Activated T-cell treated with anti-CD3 and anti-CD28 coated beads for 24 hours (primary cell): ENCODE results near the gene ZDHHC1.
A peak's percentile ranks its signal among the peaks of the same experiment; 100 is the strongest.

ENCODE experiments used
- DNase-seq: peaks from one replicate; pipeline ENCODE4 v3.0.0-alpha.2; 2020; ENCODE audit warnings: low read depth

Gene ZDHHC1

DNA sequence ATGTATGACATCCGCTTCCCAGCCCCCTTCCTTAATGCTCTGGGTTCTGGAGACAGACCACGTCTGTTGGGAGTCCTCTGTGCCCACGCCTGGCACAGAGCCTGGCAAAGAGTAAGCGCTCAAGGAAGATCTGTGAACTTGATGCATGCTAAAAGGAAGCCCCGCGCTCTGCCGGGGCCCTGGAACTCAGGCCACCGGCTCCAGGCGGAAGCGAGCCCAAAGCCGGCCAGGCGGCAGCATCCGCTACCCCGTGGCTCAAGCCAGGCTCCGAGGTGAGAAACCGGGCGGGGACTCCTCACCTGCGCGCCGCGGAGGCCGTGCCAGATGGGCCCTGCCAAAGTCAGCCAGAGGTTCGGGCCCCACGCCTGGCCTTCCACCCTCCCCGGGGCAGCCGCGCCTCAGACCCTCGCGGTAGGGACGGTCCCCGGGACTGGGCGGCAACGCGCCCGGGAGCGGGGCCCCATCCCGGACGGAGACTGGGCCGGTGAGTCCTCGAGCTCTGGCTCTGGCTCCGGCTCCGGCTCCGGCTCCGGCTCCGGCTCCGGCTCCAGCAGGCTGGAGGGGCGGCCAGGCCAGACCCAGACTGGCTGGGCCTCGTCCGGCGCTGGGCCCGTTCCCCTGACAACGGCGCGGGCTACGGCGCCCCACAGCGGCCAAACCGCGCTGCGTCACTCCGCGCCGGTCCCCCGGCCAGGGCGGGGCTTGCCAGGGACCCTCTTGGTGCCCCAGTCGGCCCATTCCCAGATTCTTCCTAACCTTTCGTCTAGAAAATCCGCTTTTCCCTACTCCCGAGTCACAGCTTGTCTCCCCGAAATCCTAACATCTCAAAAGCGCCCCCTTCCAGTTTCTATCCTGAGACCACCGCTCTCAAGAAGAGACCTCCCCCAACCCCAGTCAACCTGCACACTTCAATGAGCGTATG lies at the start of gene ZDHHC1:
Gene ZDHHC1, minus strand, starts transcription at position 606 of the 922 bp plus-strand sequence. CDS start 8,702 bp downstream, outside the sequence.
- DNase-seq: peak; percentile 32

DNA sequence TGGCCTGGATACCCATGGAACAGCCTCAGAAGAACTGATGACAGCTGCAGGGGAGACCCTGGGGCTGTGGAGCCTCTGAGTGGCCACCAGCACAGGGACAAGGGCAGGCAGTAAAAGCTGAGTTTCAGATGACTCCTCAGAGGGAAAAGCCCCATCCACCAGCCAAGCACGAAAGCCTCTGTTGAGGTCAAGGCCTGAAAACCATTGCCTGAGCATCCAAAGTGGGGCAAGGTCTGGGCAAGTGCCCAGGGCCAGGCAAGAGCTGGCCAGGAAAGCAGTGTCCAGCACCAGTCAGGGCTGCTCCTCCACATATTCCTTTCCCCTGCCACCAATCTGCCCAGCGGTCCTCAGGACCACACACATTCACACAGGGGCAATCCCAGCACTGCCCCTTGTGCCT lies 48.3 kb upstream of the ZDHHC1 start:
- DNase-seq: no peak

GRCh38 chr16:67463691-67464090 lies 47.4 kb upstream of the ZDHHC1 start:
- no peak for DNase-seq

- DNase-seq: no peak
Measured at GRCh38 chr16:67463059-67463458, 46.8 kb upstream of the ZDHHC1 start.

DNA sequence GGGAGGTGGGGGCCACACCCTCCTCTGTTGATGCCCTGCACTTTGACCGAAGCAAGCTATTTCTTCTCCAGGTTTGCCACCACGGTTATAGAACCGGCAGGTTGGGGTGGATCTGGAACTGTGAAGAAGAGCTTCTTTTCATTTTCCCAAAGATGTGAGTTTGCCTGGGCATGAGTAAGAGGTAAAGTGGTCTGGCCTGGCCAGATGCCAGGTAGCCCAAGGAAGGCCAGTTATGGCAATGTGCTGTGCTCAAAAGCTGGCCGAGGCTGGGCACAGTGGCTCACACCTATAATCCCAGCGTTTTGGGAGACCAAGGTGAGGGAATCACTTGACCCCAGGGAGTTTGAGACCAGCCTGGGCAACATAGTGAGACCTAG lies 46.0 kb upstream of the ZDHHC1 start:
- no peak for DNase-seq

DNA sequence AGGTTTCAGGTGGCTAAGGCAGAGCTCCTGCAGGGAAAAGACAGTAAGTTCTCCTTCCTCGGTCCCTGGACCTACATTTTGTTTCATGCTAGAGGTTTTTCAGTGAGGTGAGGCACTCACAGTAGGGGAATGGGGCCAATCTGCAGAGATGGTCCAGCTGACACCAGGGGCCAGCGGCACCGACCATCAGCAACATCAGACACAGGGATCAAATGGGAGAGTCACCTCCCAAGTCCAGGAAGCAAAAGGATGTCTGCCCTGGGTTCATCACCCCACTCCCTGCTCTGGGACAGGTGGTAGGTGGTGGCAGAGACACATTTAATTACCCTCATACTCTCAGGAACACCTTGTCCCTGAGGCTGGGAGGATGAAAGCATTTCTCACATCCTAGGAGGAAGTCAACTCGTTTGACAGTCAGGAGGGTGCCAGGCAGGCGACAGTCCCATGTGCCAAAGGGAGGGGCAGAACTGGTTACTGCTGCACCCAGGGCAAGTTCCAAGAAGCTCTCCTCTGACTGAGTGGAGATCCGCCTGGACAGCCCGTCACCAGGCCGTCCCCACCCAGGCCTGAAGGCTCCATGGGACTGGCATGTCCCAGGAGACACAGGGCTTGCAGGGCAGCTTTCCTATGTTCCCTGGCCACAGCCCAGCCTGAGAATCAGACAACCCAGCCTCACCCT lies 45.5 kb upstream of the ZDHHC1 start:
- DNase-seq: no peak

GRCh38 chr16:67460961-67461360 lies 44.7 kb upstream of the ZDHHC1 start:
- no peak for DNase-seq

DNA sequence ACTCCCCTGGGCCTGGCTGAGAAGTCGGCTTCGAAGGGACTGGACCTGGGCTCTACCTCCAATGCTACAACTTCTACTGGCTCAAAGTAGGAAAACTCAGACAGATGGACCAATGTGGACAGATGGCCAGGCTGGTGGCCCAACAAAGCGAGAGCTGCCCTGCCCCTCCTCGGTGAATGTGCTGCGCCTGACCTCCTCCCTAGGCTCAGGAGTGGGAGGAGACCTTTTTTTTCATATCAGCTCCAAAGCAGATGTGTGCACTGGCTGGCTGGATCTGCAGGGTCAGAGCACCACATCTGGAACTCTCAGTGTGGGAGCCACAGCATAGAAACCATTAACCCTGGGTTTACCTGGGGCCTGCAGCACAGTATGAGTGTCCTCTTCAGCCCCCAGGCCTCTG lies 43.9 kb upstream of the ZDHHC1 start:
- DNase-seq: no peak

DNA sequence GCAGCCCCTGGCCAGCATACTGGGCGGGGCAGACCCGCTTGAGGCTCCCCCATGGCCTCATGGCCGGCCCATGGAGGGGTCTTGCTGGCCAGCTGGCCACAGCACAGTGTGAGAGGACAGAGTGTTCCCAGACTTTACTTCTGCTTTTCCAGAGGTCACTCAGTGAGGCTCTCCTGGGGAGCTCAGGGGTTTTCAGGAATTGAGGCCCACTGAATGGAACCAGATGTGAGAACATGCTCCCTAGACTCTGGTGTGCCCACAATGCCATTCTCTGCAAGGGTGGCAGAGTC lies 43.5 kb upstream of the ZDHHC1 start:
- DNase-seq: no peak

GRCh38 chr16:67459066-67459860 lies 43.0 kb upstream of the ZDHHC1 start:
- DNase-seq: no peak

GRCh38 chr16:67458121-67458641 lies 41.9 kb upstream of the ZDHHC1 start:
- DNase-seq: no peak

DNA sequence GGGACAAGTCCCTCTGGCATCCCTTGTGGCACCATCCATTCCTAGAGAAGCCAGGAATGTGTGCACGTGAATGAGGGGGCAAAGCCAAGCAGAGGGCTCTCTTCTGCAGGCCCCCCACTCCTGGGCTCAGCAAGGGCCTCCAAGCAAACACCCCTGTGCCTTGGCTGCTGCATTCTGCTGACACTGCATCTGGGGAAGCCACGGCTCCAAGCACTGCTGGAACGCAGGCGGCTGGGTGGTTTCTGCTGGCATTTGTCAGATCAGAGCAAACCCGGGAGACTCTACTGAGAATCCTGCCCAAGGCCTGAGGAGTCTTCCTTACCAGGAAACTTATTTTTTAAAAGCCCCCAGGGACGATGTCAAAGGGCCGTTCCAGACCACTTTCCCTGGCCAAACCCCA lies 41.3 kb upstream of the ZDHHC1 start:
- DNase-seq: no peak

GRCh38 chr16:67456391-67457081 lies 40.3 kb upstream of the ZDHHC1 start:
- no peak for DNase-seq

GRCh38 chr16:67454852-67455251 lies 38.6 kb upstream of the ZDHHC1 start:
- no peak for DNase-seq

DNA sequence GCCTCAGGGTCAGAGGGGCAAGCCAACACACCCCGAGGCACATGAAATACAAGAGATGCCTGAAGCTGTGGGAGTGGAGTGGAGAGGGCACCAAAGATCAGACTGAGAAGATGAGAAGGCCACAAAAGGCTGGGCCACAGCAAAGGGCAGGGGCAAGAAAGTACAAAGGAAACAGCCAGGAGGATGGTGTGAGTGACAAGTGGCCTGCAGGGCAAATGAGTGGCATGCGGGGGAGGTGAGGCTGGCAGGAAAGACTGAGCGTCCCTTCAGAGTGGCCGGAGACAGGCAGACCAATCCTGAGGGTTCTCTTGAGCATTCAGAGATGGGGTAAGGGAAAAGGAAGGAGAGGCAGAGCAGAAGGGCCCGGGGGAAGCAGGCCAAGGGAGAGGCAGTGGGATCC lies 37.8 kb upstream of the ZDHHC1 start:
- DNase-seq: no peak

DNA sequence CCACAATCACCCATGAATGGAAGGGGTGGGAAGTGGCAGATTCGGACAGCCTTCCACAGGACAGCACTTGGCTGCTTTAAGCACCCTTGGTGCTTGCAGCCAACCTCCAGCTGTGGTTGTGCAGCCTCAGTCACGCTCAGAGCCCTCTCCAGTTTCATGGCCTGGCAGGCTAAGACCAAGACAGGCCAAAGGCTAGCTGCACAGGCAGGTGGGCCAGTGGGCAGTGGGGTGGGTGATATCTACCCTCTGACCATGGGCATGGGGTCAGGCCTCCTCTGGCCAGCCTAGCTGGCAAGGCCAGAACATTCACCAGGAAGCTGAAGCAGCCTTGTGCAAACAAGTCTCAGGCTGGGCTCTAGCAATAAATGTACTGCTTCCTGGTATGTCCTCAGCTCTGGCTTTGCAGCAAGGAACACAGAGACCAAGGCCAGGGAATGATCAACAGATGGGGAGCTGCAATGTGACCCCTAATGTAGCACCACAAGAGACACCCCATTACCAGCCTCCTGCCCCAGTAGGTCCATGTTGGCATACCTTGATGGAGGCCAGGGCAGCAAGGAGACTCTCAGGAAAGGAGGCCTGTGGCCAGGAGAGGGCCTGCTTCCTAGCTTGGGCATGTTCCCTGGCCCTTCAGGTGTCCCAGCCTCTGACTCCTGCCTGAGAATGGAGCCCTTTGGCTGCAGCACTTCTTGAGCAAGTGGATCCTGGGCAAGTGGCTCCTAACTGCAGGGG lies 35.6 kb upstream of the ZDHHC1 start:
- no peak for DNase-seq

DNA sequence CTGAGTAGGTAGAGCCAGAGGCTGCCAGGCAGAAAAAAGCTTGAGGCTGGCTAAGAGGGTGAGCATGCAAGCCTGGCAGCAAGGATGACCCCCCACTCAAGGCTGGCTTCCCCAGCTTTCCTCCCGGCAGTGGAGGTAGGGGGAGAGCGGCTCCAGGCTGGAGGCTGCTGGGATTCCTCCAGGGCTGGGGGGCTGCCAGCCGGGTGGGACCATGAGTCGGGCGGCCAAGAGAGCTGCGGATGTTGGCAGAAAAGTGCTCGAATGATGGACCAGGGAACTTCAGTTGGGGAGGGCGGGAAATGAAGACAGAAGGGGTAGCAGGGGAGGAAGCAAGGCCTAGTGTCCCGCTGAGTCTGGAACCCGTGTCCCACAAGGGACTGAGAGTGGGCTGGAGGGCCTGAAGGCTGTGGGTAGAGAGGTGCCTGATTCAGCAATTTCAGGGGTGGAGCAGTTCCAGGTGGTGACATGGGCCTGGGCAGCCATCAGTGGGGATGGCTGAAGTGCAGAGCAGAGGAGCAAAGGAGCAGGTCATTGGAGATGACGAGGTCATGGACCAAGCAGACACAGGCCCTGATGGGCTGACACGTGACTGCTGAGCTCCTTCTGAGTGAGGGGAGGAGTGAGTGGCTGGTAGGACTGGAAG lies 34.9 kb upstream of the ZDHHC1 start:
- no peak for DNase-seq

- DNase-seq: no peak
Measured at GRCh38 chr16:67449739-67450138, 33.5 kb upstream of the ZDHHC1 start.

DNA sequence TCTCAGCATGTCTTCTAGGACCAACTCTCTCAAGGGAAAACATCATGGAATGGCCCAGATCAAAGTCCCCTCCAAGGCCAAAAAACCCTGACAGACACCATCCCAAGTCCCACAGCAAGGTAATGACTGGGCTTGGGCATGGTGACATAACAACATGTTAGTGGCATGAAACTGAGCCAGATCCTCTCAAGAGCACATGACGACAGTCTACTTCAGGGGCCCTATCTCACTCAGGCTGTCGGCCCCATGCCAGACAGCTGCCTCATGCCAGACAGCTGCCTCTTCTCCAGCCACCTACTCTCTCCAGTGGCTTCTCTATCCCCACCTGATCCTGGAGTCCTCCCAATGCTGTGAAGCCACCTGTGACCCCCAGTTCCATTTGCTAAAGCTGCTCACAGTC lies 33.1 kb upstream of the ZDHHC1 start:
- DNase-seq: no peak

DNA sequence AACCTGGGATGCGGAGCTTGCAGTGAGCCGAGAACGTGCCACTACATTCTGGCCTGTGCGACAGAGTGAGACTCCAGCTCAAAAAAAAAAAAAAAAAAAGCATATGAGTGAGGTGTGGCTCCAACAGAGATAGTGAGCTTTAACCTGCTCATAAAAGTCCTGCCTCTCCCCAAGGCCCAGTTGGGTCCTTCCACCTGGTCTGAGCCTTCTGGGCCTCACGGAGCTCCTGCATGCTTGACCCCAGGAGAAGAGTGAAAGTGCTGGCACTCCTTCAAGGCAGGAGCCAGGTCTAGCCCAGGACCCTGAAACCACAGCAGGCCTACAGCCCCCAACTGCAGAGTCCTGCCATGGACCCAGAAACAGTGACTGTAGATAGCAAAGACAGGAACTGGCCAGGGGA lies 32.3 kb upstream of the ZDHHC1 start:
- DNase-seq: no peak
